NCI-H2227 (cell line): ENCODE results near the gene WBP1L.
"Not testable (repeated sequence)": the region's sequence is repeated elsewhere in the genome, so short reads cannot be mapped to it uniquely, and the experiment has no call there.

Experiments used
- DNase-seq: peaks from one replicate; lab custom pipeline; 2025; ENCODE audit not compliant: unreplicated experiment; lab: John Stamatoyannopoulos, UW

Gene WBP1L

GRCh38 chr10:102743588-102744373, at the start of gene WBP1L:
Gene WBP1L, plus strand, starts transcription at chr10:102743948. Its CDS starts 106 bp downstream, at chr10:102744054.
- DNase-seq = peak; percentile 97

GRCh38 chr10:102695401-102695800, 48.3 kb upstream of the WBP1L start:
- not testable (repeated sequence) for DNase-seq

- no peak for DNase-seq
Measured at GRCh38 chr10:102696736-102697135, 47.0 kb upstream of the WBP1L start.

GRCh38 chr10:102698894-102699293, 44.9 kb upstream of the WBP1L start:
- no peak for DNase-seq

GRCh38 chr10:102701272-102701671, 42.5 kb upstream of the WBP1L start:
- DNase-seq = no peak

- no peak for DNase-seq
Measured at GRCh38 chr10:102701796-102702195, 42.0 kb upstream of the WBP1L start.

- DNase-seq = peak; percentile 11
Measured at GRCh38 chr10:102702742-102703141, 41.0 kb upstream of the WBP1L start.

- no peak for DNase-seq
Measured at GRCh38 chr10:102704915-102705314, 38.8 kb upstream of the WBP1L start.

- no peak for DNase-seq
Measured at GRCh38 chr10:102705531-102705930, 38.2 kb upstream of the WBP1L start.

GRCh38 chr10:102710609-102711008, 33.1 kb upstream of the WBP1L start:
- no peak for DNase-seq

- no peak for DNase-seq
Measured at GRCh38 chr10:102712089-102712488, 31.7 kb upstream of the WBP1L start.

GRCh38 chr10:102712843-102713538, 30.8 kb upstream of the WBP1L start:
- no peak for DNase-seq

- no peak for DNase-seq
Measured at GRCh38 chr10:102713539-102713813, 30.3 kb upstream of the WBP1L start.

GRCh38 chr10:102713814-102714620, 29.7 kb upstream of the WBP1L start, which contains the start of gene ARL3:
Gene ARL3, minus strand, starts transcription at chr10:102714397. Its CDS starts 122 bp downstream, at chr10:102714275.
- DNase-seq = peak; percentile 98

GRCh38 chr10:102714621-102715455, 28.9 kb upstream of the WBP1L start, which contains the start of gene SFXN2:
Gene SFXN2, plus strand, starts transcription at chr10:102714636. Its CDS starts 12,001 bp downstream, at chr10:102726637.
- DNase-seq = peak; percentile 16

- DNase-seq = no peak
Measured at GRCh38 chr10:102715880-102716279, 27.9 kb upstream of the WBP1L start.

GRCh38 chr10:102716900-102717565, 26.7 kb upstream of the WBP1L start:
- not testable (repeated sequence) for DNase-seq

GRCh38 chr10:102718220-102718619, 25.5 kb upstream of the WBP1L start:
- peak; percentile 31 for DNase-seq

- no peak for DNase-seq
Measured at GRCh38 chr10:102720337-102720736, 23.4 kb upstream of the WBP1L start.

GRCh38 chr10:102720775-102721301, 22.9 kb upstream of the WBP1L start:
- DNase-seq = no peak
